Measurements from ENCODE around the gene HOXB5.

GRCh38 chr17:48574505-48575065, 19.0 kb downstream of the HOXB5 start:
- TF ChIP-seq, protein P1, sequence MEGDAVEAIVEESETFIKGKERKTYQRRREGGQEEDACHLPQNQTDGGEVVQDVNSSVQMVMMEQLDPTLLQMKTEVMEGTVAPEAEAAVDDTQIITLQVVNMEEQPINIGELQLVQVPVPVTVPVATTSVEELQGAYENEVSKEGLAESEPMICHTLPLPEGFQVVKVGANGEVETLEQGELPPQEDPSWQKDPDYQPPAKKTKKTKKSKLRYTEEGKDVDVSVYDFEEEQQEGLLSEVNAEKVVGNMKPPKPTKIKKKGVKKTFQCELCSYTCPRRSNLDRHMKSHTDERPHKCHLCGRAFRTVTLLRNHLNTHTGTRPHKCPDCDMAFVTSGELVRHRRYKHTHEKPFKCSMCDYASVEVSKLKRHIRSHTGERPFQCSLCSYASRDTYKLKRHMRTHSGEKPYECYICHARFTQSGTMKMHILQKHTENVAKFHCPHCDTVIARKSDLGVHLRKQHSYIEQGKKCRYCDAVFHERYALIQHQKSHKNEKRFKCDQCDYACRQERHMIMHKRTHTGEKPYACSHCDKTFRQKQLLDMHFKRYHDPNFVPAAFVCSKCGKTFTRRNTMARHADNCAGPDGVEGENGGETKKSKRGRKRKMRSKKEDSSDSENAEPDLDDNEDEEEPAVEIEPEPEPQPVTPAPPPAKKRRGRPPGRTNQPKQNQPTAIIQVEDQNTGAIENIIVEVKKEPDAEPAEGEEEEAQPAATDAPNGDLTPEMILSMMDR (IDR thresholded peaks at IDR 0.05; ENCODE audit: low read depth, low read length, poor library complexity, severe bottlenecking), result no peak
- TF ChIP-seq EZH2phosphoT487 (IDR thresholded peaks at IDR 0.05; ENCODE audit: borderline replicate concordance, low read length), result no peak
